ENCODE results near the gene CUL3. TPM values are rescaled to one million over a fixed set of nuclear protein-coding genes. Genes with fewer than 3 reads are reported as not detected.

Gene CUL3
- total RNA-seq, 1 experiment from 2014 or later, result 132 TPM

- Histone ChIP-seq H3K9ac (ENCODE audit: low read length) (no peak overlapping the region), H3K9me3 (ENCODE audit: low read length) (no peaks in the 10 kb centered on the region), H2AFZ (ENCODE audit: low read length) (no peak overlapping the region), H3K4me1 (ENCODE audit: low read length) (peaks cover 16% of the 10 kb centered on the region; the same call in 1 of the 2 replicates), H3K79me2 (ENCODE audit: low read length) (no peaks in the 10 kb centered on the region), H3K4me2 (ENCODE audit: low read depth, low read length, poor library complexity, severe bottlenecking) (no peak overlapping the region), H3K27ac (ENCODE audit: low read length) (no peak overlapping the region), H3K9me2 (replicated peaks; ENCODE audit: insufficient read depth, low read length) (no peaks in the 10 kb centered on the region), H4K20me1 (ENCODE audit: insufficient read depth, low read depth, low read length) (0 out of 2 replicates have a peak, but pooled peaks cover 12% of the 10 kb centered on the region), H3K27me3 (ENCODE audit: low read length) (no peaks in the 10 kb centered on the region), H3K36me3 (ENCODE audit: insufficient read depth, low read length) (peaks cover 34% of the 10 kb centered on the region), H3K4me3 (ENCODE audit: low read length) (no peak overlapping the region)
- DNase-seq, result no peak
Observed at GRCh38 chr2:224472827-224473226, 112.3 kb downstream of the CUL3 start.

- H3K36me3 ChIP-seq (ENCODE audit: insufficient read depth, low read length), result peaks cover 27% of the 10 kb centered on the region
- H3K4me2 ChIP-seq (ENCODE audit: low read depth, low read length, poor library complexity, severe bottlenecking), result no peak overlapping the region
- 0 out of 2 replicates have a peak, but pooled peaks cover 12% of the 10 kb centered on the region for H4K20me1 ChIP-seq (ENCODE audit: insufficient read depth, low read depth, low read length)
Observed at GRCh38 chr2:224472137-224472536, 113.0 kb downstream of the CUL3 start.

GRCh38 chr2:224469374-224469964 is 115.7 kb downstream of the CUL3 start:
- Histone ChIP-seq H3K27ac (ENCODE audit: low read length) (no peak overlapping the region), H3K79me2 (ENCODE audit: low read length) (no peaks in the 10 kb centered on the region), H3K9me3 (ENCODE audit: low read length) (no peaks in the 10 kb centered on the region), H3K4me1 (ENCODE audit: low read length) (peaks cover 16% of the 10 kb centered on the region; the same call in 1 of the 2 replicates), H3K9ac (ENCODE audit: low read length) (no peak overlapping the region), H3K27me3 (ENCODE audit: low read length) (no peaks in the 10 kb centered on the region), H3K4me2 (ENCODE audit: low read depth, low read length, poor library complexity, severe bottlenecking) (no peak overlapping the region), H4K20me1 (ENCODE audit: insufficient read depth, low read depth, low read length) (0 out of 2 replicates have a peak, but pooled peaks cover 10% of the 10 kb centered on the region), H3K36me3 (ENCODE audit: insufficient read depth, low read length) (peaks cover 15% of the 10 kb centered on the region), H3K4me3 (ENCODE audit: low read length) (no peak overlapping the region), H3K9me2 (replicated peaks; ENCODE audit: insufficient read depth, low read length) (no peaks in the 10 kb centered on the region), H2AFZ (ENCODE audit: low read length) (no peak overlapping the region)
- no peak for DNase-seq

More at GRCh38 chr2:224472137-224472536, 113.0 kb downstream of the CUL3 start:
- no peaks in the 10 kb centered on the region for H3K9me2 ChIP-seq (replicated peaks; ENCODE audit: insufficient read depth, low read length)
- H3K79me2 ChIP-seq (ENCODE audit: low read length), result no peaks in the 10 kb centered on the region
- no peak for DNase-seq
- no peaks in the 10 kb centered on the region for H3K27me3 ChIP-seq (ENCODE audit: low read length)
- no peak overlapping the region for H3K4me3 ChIP-seq (ENCODE audit: low read length)
- H2AFZ ChIP-seq (ENCODE audit: low read length), result no peak overlapping the region
- peaks cover 16% of the 10 kb centered on the region; the same call in 1 of the 2 replicates for H3K4me1 ChIP-seq (ENCODE audit: low read length)
- H3K9ac ChIP-seq (ENCODE audit: low read length), result no peak overlapping the region
- no peaks in the 10 kb centered on the region for H3K9me3 ChIP-seq (ENCODE audit: low read length)
- no peak overlapping the region for H3K27ac ChIP-seq (ENCODE audit: low read length)

- peaks cover 12% of the 10 kb centered on the region; the same call in 1 of the 2 replicates for H3K4me1 ChIP-seq (ENCODE audit: low read length)
- H2AFZ ChIP-seq (ENCODE audit: low read length), result no peak overlapping the region
- no peak overlapping the region for H3K4me3 ChIP-seq (ENCODE audit: low read length)
Observed at GRCh38 chr2:224466304-224466895, 118.8 kb downstream of the CUL3 start.

GRCh38 chr2:224461391-224461790 is 123.8 kb downstream of the CUL3 start:
- H3K9me2 ChIP-seq (replicated peaks; ENCODE audit: insufficient read depth, low read length), result no peaks in the 10 kb centered on the region
- no peak overlapping the region for H3K4me3 ChIP-seq (ENCODE audit: low read length)
- no peaks in the 10 kb centered on the region for H4K20me1 ChIP-seq (ENCODE audit: insufficient read depth, low read depth, low read length)
- H2AFZ ChIP-seq (ENCODE audit: low read length), result no peak overlapping the region
- H3K27me3 ChIP-seq (ENCODE audit: low read length), result no peaks in the 10 kb centered on the region
- H3K36me3 ChIP-seq (ENCODE audit: insufficient read depth, low read length), result no peaks in the 10 kb centered on the region
- H3K4me1 ChIP-seq (ENCODE audit: low read length), result no peaks in the 10 kb centered on the region
- no peak overlapping the region for H3K27ac ChIP-seq (ENCODE audit: low read length)
- H3K79me2 ChIP-seq (ENCODE audit: low read length), result no peaks in the 10 kb centered on the region
- no peak overlapping the region for H3K4me2 ChIP-seq (ENCODE audit: low read depth, low read length, poor library complexity, severe bottlenecking)
- no peak for DNase-seq
- H3K9me3 ChIP-seq (ENCODE audit: low read length), result no peaks in the 10 kb centered on the region
- H3K9ac ChIP-seq (ENCODE audit: low read length), result no peak overlapping the region

More at GRCh38 chr2:224466304-224466895, 118.8 kb downstream of the CUL3 start:
- H3K27ac ChIP-seq (ENCODE audit: low read length), result no peak overlapping the region
- no peaks in the 10 kb centered on the region for H3K9me2 ChIP-seq (replicated peaks; ENCODE audit: insufficient read depth, low read length)
- H3K36me3 ChIP-seq (ENCODE audit: insufficient read depth, low read length), result no peaks in the 10 kb centered on the region
- no peak overlapping the region for H3K4me2 ChIP-seq (ENCODE audit: low read depth, low read length, poor library complexity, severe bottlenecking)
- DNase-seq, result no peak
- H4K20me1 ChIP-seq (ENCODE audit: insufficient read depth, low read depth, low read length), result 0 out of 2 replicates have a peak, but pooled peaks cover 8% of the 10 kb centered on the region
- H3K27me3 ChIP-seq (ENCODE audit: low read length), result no peaks in the 10 kb centered on the region
- no peaks in the 10 kb centered on the region for H3K79me2 ChIP-seq (ENCODE audit: low read length)
- no peak overlapping the region for H3K9ac ChIP-seq (ENCODE audit: low read length)
- no peaks in the 10 kb centered on the region for H3K9me3 ChIP-seq (ENCODE audit: low read length)

GRCh38 chr2:224457408-224458096 is 127.6 kb downstream of the CUL3 start:
- no peaks in the 10 kb centered on the region for H3K36me3 ChIP-seq (ENCODE audit: insufficient read depth, low read length)
- H3K4me2 ChIP-seq (ENCODE audit: low read depth, low read length, poor library complexity, severe bottlenecking), result no peak overlapping the region
- no peaks in the 10 kb centered on the region for H3K79me2 ChIP-seq (ENCODE audit: low read length)
- no peak overlapping the region for H3K27ac ChIP-seq (ENCODE audit: low read length)
- no peaks in the 10 kb centered on the region for H3K9me3 ChIP-seq (ENCODE audit: low read length)
- no peaks in the 10 kb centered on the region for H3K4me1 ChIP-seq (ENCODE audit: low read length)
- H3K4me3 ChIP-seq (ENCODE audit: low read length), result no peak overlapping the region
- H3K9me2 ChIP-seq (replicated peaks; ENCODE audit: insufficient read depth, low read length), result no peaks in the 10 kb centered on the region
- no peak overlapping the region for H3K9ac ChIP-seq (ENCODE audit: low read length)
- H3K27me3 ChIP-seq (ENCODE audit: low read length), result no peaks in the 10 kb centered on the region
- H2AFZ ChIP-seq (ENCODE audit: low read length), result no peak overlapping the region
- no peak for DNase-seq
- no peaks in the 10 kb centered on the region for H4K20me1 ChIP-seq (ENCODE audit: insufficient read depth, low read depth, low read length)

- no peaks in the 10 kb centered on the region for H3K36me3 ChIP-seq (ENCODE audit: insufficient read depth, low read length)
- DNase-seq, result no peak
- H3K4me3 ChIP-seq (ENCODE audit: low read length), result no peak overlapping the region
- H3K27me3 ChIP-seq (ENCODE audit: low read length), result no peaks in the 10 kb centered on the region
- H3K27ac ChIP-seq (ENCODE audit: low read length), result no peak overlapping the region
- H3K9me2 ChIP-seq (replicated peaks; ENCODE audit: insufficient read depth, low read length), result no peaks in the 10 kb centered on the region
- no peaks in the 10 kb centered on the region for H4K20me1 ChIP-seq (ENCODE audit: insufficient read depth, low read depth, low read length)
- H2AFZ ChIP-seq (ENCODE audit: low read length), result no peak overlapping the region
- H3K79me2 ChIP-seq (ENCODE audit: low read length), result no peaks in the 10 kb centered on the region
- H3K9ac ChIP-seq (ENCODE audit: low read length), result no peak overlapping the region
- no peaks in the 10 kb centered on the region for H3K9me3 ChIP-seq (ENCODE audit: low read length)
- H3K4me1 ChIP-seq (ENCODE audit: low read length), result no peaks in the 10 kb centered on the region
- no peak overlapping the region for H3K4me2 ChIP-seq (ENCODE audit: low read depth, low read length, poor library complexity, severe bottlenecking)
Observed at GRCh38 chr2:224453892-224454291, 131.3 kb downstream of the CUL3 start.

Measured in Karpas-422 (cell line).